ENCODE results near the gene NFATC4.

The NFATC4 gene

DNA sequence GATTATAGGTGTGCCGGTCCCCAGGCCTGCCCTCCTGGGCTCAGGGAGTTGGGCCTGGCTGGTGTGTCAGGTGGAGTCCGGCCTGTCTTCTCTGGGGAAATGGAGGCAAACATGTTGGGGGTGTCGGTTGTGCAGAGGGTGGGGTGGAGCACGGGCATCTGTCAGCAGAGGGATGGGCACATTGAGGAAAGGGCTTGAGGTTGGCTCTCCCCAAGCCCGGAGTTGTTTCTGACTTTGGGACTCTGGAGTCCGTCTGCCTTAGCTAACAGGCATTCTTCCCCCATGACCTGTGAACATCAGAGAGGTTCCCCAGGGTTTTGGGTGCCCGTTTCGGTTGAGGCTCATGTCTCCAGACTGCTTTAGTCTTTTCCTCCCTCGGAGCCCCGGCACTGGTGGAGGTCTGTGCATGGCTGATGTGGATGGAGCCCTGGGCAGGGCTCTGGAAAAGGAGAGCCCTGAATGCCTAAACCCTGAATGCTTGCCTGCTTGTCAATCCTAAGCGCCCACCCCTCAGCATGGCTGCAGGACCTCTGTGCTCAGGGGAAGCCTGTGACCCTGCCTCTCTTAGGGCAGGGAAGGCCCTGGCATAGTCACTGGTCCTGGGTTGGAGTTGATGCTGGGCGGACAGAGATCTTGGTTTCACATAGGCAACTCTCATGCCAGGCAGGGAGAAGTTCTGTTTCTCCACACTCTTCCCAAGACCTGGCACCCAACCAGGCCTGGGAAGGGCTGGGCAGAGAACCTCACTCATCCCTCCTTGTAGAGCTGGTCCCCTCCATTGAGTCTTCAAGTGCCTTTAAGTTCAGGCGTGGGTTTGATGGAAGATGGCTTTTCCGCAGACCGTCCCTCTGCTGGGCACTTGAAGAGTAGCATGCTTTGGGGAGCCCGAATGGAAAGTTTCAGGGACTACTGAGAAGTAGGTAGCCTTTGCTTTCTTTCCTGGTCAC is 43.7 kb downstream of the NFATC4 start:
- DNase-seq, result no peak

DNA sequence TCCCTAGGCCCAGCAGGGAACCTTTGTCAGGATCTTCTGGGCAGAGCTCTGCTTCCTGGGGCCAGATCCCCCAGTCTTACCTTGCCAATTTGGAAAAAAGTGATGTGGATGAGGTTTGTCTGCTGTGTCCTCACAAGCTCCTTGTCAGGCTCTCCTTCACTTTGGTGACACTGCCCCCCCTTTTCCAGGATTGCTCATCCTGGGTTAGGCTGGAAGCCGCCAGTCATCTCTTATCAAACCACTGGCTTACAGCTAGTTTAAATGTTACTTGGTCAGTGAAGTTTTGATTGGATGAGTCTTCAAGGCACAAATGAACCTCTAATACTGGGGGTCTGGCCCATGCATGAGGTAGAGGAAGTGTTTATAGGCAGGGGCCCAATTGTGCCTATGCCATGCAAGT is 46.1 kb downstream of the NFATC4 start:
- DNase-seq, result no peak

- DNase-seq, result no peak
Observed at GRCh38 chr14:24414732-24415420, 46.9 kb downstream of the NFATC4 start.

DNA sequence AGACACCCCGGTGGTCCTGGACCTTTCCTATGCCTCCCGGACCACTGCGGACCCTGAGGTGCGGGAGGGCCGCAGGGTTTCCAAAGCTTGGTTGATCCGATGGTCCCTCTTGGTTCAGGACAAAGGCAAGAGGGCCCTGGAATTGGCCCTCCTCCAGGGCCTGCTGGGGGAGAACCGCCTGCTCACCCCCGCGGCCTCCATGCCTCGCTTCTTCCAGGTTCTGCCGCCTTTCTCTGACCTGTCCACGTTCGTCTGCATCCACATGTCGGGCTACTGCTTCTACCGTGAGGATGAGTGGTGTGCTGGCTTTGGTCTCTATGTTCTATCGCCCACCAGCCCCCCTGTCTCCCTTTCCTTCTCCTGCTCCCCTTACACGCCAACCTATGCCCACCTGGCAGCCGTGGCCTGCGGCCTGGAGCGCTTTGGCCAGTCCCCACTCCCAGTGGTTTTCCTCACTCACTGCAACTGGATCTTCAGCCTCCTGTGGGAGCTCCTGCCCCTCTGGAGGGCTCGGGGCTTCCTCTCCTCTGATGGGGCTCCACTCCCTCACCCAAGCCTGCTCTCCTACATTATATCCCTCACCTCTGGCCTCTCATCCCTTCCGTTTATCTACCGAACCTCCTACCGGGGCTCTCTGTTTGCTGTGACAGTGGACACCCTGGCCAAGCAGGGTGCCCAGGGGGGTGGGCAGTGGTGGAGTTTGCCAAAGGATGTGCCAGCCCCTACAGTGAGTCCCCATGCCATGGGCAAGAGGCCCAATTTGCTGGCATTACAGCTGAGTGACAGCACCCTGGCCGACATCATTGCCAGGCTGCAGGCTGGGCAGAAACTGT is 47.7 kb downstream of the NFATC4 start:
- no peak for DNase-seq

- no peak for DNase-seq
Observed at GRCh38 chr14:24416254-24416931, 48.4 kb downstream of the NFATC4 start.

GRCh38 chr14:24416932-24417619 is 49.1 kb downstream of the NFATC4 start:
- DNase-seq, result no peak

DNA sequence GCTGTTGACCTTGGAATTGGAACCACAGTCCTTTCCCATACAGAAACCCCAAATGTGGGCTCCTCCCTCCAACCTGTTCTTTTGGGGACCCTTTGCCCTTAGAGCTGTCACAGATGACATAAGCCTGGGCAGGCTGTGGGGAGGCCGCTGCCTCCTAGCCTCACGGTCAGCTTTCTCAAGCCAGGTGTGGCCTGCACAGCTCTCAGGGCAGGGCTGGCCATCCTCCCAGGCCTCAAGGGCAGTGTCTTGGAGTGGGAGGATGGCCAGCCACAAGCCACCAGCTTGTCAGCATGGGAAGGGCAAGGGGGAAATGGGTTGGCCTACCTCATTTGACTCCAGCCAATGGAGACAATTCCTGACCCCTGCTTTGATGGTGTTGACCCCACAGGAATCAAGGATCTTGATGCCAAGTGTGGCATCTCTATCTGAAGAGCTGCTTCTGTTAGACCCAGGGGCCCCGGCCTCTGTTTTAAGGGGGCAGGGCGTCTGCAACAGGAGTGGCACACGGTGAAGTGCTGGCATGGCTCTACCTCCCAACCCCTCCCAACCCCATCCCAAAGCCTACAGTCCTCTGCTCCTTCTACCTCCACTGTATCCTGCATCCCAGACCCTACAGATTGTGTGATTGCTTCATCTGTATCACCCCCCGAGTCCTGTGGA is 50.0 kb downstream of the NFATC4 start:
- DNase-seq, result no peak

- no peak for DNase-seq
Observed at GRCh38 chr14:24418492-24418873, 50.5 kb downstream of the NFATC4 start.

GRCh38 chr14:24422261-24422660 is 54.3 kb downstream of the NFATC4 start:
- DNase-seq, result no peak

DNA sequence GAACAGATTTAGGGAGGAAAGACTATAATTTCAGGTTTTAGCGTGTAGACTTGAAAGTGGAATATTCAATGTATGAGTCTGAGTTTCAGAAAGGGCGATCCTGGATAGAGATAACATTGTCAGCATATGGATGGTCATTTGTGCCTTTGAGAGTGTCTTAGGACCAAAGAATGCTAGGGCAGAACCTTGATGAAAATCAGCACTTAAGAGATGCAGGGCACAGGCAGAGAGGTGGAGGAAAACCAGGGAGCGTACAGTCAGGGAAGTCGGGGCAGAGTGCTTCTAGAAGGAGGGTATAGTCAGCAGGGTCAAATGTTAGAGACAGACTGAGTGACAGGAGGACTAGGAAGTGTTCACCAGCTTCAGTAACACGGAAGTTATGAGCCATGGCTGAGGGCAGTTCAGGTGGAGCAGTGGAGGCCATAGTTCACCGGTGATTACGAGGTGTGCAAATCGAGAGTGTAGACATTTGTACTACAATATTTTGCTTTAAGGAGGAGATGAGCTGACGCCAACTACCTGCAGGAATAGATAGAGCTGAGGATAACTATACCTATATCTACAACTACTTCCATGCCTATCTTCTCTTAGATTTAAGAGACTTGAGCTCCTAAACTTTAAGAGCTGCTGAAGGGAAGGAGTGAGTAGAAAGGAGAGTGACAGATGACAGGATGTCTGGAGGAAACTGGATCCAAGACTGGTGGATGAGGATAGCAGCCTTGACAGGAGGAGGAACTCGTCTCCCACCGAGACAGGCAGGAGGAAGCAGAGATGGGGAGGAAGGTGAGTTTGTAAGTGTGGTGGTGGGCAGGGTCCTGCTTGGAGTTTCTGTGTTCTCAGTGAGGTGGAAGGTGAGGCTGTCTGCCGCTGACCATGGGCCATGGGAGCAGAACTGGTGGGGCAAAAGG is 55.0 kb downstream of the NFATC4 start:
- DNase-seq, result no peak

DNA sequence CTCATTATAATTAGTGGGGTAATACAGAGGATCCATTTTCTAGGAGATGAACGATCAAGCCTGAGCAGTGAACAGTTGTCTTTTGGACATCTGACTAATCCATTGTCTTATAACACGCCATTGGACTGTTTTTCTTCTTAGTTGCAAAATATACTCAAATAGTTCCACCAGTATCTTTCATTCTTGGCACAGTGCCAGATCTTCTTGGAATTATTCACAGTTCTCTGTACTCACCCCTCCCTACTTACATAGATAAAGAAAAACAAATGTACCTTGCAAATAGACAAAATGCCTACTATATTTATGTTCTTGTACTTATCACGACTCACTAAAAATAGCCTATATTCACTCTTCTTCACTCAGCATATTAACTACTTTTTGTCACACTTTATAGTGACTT is 57.7 kb downstream of the NFATC4 start:
- DNase-seq, result no peak

GRCh38 chr14:24426150-24426911 is 58.3 kb downstream of the NFATC4 start:
- no peak for DNase-seq

GRCh38 chr14:24426912-24427536 is 59.0 kb downstream of the NFATC4 start:
- DNase-seq, result no peak

DNA sequence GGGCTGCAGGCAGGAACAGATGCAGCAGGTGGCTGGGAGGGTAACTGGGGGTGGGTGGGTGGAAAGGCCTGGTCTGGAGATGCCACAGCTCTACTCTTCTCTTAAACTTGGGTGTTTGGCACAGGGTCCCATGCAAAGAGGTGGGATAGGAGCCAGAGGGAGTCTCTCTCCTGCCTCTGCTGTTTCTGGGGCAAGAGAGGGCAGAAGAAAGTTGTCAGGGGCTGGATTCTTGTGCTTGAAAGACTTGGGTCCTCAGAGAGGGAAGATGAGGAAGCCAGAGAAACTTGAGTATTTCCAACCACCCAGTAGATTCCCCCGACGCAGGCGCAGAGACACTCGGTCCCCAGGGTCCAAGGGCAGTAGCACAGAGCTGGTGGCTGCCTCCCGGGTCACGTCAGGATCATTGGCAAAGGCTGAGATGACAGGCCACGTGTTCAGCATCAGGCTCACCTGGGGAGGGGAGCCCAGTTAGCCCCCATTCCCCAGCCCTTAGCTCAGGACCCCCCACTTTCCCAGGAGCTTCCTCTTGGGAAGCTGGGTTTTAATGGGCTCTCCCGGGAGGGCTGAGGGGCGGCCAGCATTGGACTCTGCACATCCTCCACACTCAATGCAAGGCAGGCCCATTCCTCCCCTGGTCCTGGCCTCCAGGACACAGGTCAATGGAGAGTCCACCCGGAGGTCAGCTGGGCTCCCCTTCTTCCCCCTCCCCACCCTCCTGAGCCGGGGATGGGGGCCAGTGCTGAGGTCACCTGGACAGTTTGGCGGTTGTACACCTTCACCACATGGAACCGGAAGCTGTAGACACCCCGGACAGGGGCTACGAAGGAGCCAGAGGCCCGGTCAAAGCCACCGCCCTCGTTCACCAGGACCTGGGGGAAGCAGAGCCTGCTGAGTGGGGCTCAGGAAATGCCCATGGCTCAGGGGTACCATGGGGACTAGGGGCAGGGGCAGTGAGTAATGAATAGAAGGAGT is 59.8 kb downstream of the NFATC4 start:
- no peak for DNase-seq

GRCh38 chr14:24428628-24429394 is 60.8 kb downstream of the NFATC4 start:
- DNase-seq, result no peak

Data from stimulated activated CD4-positive, alpha-beta T cell treated with anti-CD3 and anti-CD28 coated beads, Interleukin-4, amount 100 ng/mL, for 4 hours (primary cell).